GM18511 (cell line): ENCODE results near the gene CYS1.
"Not testable (repeated sequence)": the region's sequence is repeated elsewhere in the genome, so short reads cannot be mapped to it uniquely, and the experiment has no call there.

Source experiments
- ATAC-seq: cut with Tn5 transposase; IDR thresholded peaks from one replicate; pipeline ENCODE4 v1.9.1; 2021; ENCODE audit warnings: mild to moderate bottlenecking, moderate library complexity; ENCODE audit not compliant: unreplicated experiment

CYS1 gene

DNA sequence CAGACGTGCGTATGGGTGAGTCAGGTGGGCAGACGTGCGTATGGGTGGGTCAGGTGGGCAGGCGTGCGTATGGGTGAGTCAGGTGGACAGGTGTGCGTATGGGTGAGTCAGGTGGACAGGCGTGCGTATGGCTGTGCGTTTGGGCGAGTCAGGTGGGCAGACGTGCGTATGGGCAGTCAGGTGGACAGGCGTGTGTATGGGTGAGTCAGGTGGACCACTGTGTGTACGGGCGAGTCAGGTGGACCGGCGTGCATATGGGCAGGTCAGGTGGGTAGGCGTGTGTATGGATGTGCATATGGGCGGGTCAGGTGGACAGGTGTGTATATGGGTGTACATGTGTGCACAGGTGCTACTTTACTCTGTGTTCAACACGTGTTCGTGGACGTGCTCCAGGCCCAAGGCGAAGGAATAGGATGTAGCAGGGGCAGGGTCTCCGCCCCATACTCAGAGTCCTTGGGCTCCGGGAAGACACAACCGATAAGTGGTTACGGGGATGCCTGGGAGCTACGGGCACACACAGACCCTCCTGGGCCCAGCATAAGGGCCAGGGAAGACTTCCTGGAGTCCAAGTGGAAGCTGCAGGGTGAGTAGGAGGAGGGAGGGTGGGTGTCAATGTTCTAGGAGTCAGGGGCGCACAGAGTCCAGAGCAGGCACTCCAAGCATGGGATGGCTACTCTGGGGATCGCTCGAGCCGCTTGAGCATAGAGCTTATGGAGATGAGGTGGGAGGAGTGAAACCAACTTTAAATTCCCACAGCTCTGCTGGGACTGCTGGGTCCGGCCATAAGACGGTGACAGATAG, 64.0 kb downstream of the CYS1 start:
- no peak for ATAC-seq

- not testable (repeated sequence) for ATAC-seq
Measured at GRCh38 chr2:10015376-10015989, 64.7 kb downstream of the CYS1 start.

DNA sequence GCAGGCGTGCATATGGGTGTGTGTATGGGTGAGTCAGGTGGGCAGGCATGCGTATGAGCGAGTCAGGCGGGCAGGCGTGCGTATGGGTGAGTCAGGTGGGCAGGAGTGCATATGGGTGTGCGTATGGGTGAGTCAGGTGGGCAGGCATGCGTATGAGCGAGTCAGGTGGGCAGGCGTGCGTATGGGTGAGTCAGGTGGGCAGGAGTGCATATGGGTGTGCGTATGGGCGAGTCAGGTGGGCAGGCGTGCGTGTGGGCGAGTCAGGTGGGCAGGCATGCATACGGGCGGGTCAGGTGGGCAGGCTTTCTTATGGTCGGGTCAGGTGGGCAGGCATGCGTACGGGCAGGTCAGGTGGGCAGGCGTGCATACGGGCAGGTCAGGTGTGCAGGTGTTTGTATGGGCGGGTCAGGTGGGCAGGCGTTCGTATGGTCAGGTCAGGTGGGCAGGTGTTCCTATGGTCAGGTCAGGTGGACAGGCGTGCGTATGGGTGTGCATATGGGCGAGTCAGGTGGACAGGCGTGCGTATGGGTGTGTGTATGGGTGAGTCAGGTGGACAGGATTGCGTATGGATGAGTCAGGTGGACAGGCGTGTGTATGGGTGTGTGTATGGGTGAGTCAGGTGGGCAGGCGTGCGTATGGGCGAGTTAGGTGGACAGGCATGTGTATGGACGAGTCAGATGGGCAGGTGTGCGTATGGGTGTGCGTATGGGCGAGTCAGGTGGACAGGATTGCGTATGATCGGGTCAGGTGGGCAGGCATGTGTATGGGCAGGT, 65.6 kb downstream of the CYS1 start:
- ATAC-seq, result no peak

- not testable (repeated sequence) for ATAC-seq
Measured at GRCh38 chr2:10013651-10014417, 66.4 kb downstream of the CYS1 start.

DNA sequence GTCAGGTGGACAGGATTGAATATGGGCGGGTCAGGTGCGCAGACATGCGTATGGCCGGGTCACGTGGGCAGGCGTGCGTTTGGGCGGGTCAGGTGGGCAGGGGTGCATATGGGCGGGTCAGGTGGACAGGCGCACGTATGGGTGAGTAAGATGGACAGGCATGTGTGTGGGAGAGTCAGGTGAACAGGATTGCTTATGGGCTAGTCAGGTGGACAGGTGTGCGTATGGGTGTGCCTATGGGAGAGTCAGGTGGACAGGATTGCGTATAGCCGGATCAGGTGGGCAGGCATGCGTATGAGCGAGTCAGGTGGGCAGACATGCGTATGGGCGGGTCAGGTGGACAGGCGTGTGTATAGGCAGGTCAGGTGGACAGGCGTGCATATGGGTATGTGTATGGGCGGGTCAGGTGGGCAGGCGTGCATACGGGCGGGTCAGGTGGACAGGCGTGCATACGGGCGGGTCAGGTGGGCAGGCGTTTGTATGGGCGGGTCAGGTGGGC, 67.2 kb downstream of the CYS1 start:
- no peak for ATAC-seq

DNA sequence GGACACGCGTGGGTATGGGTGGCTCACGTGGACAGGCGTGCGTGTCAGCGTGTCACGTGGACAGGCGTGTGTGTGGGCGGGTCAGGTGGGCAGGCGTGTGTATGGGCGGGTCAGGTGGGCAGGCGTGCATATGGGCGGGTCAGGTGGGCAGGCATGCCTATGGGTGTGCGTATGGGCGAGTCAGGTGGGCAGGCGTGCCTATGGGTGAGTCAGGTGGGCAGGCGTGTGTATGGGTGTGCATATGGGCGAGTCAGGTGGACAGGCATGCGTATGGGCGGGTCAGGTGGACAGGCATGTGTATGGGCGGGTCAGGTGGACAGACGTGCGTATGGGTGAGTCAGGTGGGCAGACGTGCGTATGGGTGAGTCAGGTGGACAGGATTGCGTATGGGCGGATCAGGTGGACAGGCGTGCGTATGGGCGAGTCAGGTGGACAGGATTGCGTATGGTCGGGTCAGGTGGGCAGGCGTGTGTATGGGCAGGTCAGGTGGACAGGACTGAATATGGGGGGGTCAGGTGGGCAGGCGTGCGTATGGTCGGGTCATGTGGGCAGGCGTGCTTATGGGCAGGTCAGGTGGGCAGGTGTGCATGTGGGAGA, 67.7 kb downstream of the CYS1 start:
- ATAC-seq, result not testable (repeated sequence)

DNA sequence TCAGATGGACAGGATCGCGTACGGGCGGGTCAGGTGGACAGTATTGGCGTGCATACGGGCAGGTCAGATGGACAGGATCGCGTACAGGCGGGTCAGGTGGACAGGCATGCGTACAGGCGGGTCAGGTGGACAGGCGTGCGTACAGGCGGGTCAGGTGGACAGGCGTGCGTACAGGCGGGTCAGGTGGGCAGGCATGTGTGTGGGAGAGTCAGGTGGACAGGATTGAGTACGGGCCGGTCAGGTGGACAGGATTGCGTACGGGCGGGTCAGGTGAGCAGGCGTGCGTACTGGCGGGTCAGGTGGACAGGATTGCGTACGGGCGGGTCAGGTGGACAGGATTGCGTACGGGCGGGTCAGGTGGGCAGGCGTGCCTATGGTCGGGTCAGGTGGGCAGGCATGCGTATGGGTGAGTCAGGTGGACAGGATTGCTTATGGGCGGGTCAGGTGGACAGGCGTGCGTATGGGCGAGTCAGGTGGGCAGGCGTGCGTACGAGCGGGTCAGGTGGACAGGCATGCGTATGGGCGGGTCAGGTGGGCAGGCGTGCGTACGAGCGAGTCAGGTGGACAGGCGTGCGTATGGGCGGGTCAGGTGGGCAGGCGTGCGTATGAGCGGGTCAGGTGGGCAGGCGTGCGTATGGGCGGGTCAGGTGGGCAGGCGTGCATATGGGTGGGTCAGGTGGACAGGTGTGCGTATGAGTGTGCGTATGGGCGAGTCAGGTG, 68.4 kb downstream of the CYS1 start:
- not testable (repeated sequence) for ATAC-seq

- ATAC-seq, result not testable (repeated sequence)
Measured at GRCh38 chr2:10010861-10011605, 69.2 kb downstream of the CYS1 start.

DNA sequence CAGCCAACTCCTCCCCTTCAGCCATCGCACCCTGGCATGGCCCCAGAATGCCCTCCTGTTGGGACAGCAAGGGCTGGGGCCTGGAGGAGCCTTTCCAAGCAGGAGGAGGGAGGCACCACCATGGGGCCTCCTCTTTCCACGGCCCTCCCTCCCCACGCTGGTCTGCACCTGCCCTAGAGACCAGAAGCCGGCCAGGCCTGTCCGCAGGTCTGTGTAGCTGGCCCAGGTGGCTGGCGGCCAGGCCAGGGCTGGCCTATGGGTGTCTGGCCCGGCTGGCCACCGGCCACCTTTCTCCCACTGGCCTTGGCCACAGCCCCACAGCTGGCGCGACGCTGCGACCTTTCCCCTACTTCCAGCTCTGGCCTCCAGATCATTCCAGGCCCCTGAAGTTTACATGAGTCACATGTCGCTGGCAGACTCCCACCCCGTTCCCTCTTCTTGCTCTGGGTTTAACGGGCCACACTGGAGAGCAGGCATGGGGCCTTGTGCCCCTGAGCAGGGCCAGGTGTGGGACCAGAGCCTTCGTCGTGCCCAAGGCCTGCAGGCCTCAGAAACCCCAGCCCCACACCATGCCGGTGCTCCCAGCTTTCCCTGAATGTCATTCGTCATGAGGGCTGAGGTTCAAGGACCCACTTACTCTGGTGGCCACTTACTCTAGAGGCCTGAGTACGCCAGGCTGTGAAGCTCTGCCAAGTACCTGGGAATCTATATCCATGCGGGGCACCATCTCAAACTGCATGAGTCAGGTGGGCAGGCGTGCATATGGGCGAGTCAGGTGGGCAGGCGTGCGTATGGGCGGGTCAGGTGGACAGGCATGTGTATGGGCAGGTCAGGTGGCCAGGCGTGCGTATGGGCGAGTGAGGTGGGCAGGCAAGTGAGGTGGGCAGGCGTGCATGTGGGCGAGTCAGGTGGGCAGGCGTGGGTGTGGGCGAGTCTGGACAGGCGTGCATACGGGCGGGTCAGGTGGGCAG, 70.1 kb downstream of the CYS1 start:
- ATAC-seq, result no peak

GRCh38 chr2:10009271-10009810, 70.9 kb downstream of the CYS1 start:
- ATAC-seq, result no peak

GRCh38 chr2:10008809-10009176, 71.4 kb downstream of the CYS1 start:
- ATAC-seq, result no peak

GRCh38 chr2:10007921-10008808, 72.0 kb downstream of the CYS1 start:
- ATAC-seq, result no peak

- no peak for ATAC-seq
Measured at GRCh38 chr2:10007435-10007834, 72.8 kb downstream of the CYS1 start.
